H1 (cell line): ENCODE measurements around the gene MAPK8. TPM values are rescaled to one million over a fixed set of nuclear protein-coding genes. Genes with fewer than 3 reads are reported as not detected.

ENCODE experiments used
- CTCF ChIA-PET: fragments of 300-600 bp; sonication (Branson Sonifier 250); formaldehyde crosslinking; loops from one replicate; lab custom pipeline; 2021; ENCODE audit not compliant: partially characterized antibody; lab: Charles Lee
- POLR2A ChIA-PET: fragments of 300-600 bp; sonication (Branson Sonifier 250); formaldehyde crosslinking; loops from one replicate; lab custom pipeline; 2021; ENCODE audit warnings: inconsistent platforms; ENCODE audit not compliant: partially characterized antibody; lab: Charles Lee
- DNase-seq, 2 experiments: peaks; one replicate each; pipeline versions ENCODE4 v3.0.0 to v3.0.0-alpha.2; 2010 to 2022; ENCODE audit warnings: low spot score in 2 of 2, low read depth in 1 of 2, mixed read lengths in 1 of 2
- FAIRE-seq: peaks from 2 replicates; lab custom pipeline; 2011; peaks lifted over from hg19 to GRCh38; lab: Jason Lieb, UNC
- H2AFZ ChIP-seq: 2 replicates; pipeline ENCODE4 v1.8.1; 2012; ENCODE audit warnings: low read length, inconsistent platforms
- H2AK5ac ChIP-seq: 2 replicates; pipeline ENCODE4 v1.6.1; 2013; ENCODE audit warnings: low read depth, low read length
- H2BK120ac ChIP-seq: replicated peaks from 2 replicates; pipeline ENCODE3; 2013; ENCODE audit warnings: low read depth, low read length, inconsistent platforms
- H2BK12ac ChIP-seq: 2 replicates; pipeline ENCODE4 v1.6.1; 2013; ENCODE audit warnings: low read depth, low read length
- H2BK15ac ChIP-seq: 2 replicates; pipeline ENCODE4 v1.6.1; 2013; ENCODE audit warnings: low read length
- H2BK20ac ChIP-seq: 2 replicates; pipeline ENCODE4 v1.6.1; 2013; ENCODE audit warnings: low read length
- H2BK5ac ChIP-seq: 2 replicates; pipeline ENCODE4 v1.6.1; 2013; ENCODE audit warnings: low read depth, low read length
- H3K14ac ChIP-seq: 2 replicates; pipeline ENCODE4 v1.6.1; 2013; ENCODE audit warnings: inconsistent platforms; ENCODE audit not compliant: insufficient read length
- H3K18ac ChIP-seq: 2 replicates; pipeline ENCODE4 v1.6.1; 2013; ENCODE audit warnings: low read length; ENCODE audit errors: extremely low read depth
- H3K23ac ChIP-seq: 2 replicates; pipeline ENCODE4 v1.6.1; 2013; ENCODE audit warnings: inconsistent platforms; ENCODE audit not compliant: insufficient read length
- H3K23me2 ChIP-seq: 2 replicates; pipeline ENCODE4 v1.6.1; 2013; ENCODE audit warnings: low read depth, low read length
- H3K27ac ChIP-seq: 2 replicates; pipeline ENCODE4 v1.6.1; 2011; ENCODE audit warnings: low read depth, low read length, inconsistent platforms
- H3K27me3 ChIP-seq, 4 experiments: replicated peaks in 1 of 4; 1 replicate in 1 of 4; 2 replicates in 3 of 4; pipeline versions ENCODE4 v1.6.1 to v1.8.1; 2011 to 2013; ENCODE audit warnings: low read length in 3 of 4, mild to moderate bottlenecking in 3 of 4, inconsistent platforms in 2 of 4, mixed read lengths in 2 of 4, moderate library complexity in 1 of 4; ENCODE audit not compliant: control insufficient read depth in 3 of 4, insufficient read depth in 3 of 4; ENCODE audit errors: extremely low read depth in 1 of 4
- H3K36me3 ChIP-seq, 4 experiments: 2 replicates each; pipeline versions ENCODE4 v1.6.1 to v1.8.1; 2011 to 2013; ENCODE audit warnings: mild to moderate bottlenecking in 4 of 4, low read length in 3 of 4, moderate library complexity in 2 of 4, control low read depth in 1 of 4, inconsistent platforms in 1 of 4; ENCODE audit not compliant: insufficient read depth in 4 of 4, control insufficient read depth in 2 of 4
- H3K4ac ChIP-seq: replicated peaks from 2 replicates; pipeline ENCODE3; 2013; ENCODE audit warnings: low read length, low read depth, mixed read lengths, inconsistent platforms; ENCODE audit not compliant: insufficient read length
- H3K4me1 ChIP-seq, 4 experiments: replicated peaks in 1 of 4; 1 replicate in 1 of 4; 2 replicates in 3 of 4; pipeline versions ENCODE4 v1.6.1 to v1.8.1; 2011 to 2013; ENCODE audit warnings: low read length in 3 of 4, inconsistent platforms in 2 of 4, mixed read lengths in 1 of 4; ENCODE audit not compliant: insufficient read depth in 4 of 4, control insufficient read depth in 3 of 4
- H3K4me2 ChIP-seq, 2 experiments: 2 replicates each; pipeline versions ENCODE4 v1.6.1 to v1.8.1; 2011 to 2013; ENCODE audit warnings: low read depth in 2 of 2, low read length in 2 of 2, control low read depth in 1 of 2, inconsistent platforms in 1 of 2, mild to moderate bottlenecking in 1 of 2; ENCODE audit not compliant: insufficient read depth in 1 of 2
- H3K4me3 ChIP-seq, 4 experiments: fragments of 200-600, 300-600 bp in 1 of 4; sonication (generic), shearing (Covaris generic), sonication (Bioruptor Twin) in 1 of 4; 2 replicates each; pipeline versions ENCODE4 v1.5.1 to v1.8.1; 2011 to 2016; ENCODE audit warnings: low read length in 4 of 4, low read depth in 3 of 4, control low read depth in 2 of 4, inconsistent platforms in 2 of 4, mild to moderate bottlenecking in 2 of 4, mixed read lengths in 1 of 4, moderate library complexity in 1 of 4; ENCODE audit not compliant: insufficient read depth in 2 of 4; ENCODE audit errors: extremely low read depth in 1 of 4
- H3K56ac ChIP-seq: replicated peaks from 2 replicates; pipeline ENCODE3; 2013; ENCODE audit warnings: low read depth, mild to moderate bottlenecking, mixed read lengths, low read length, inconsistent platforms; ENCODE audit not compliant: insufficient read length
- H3K79me1 ChIP-seq: 2 replicates; pipeline ENCODE4 v1.6.1; 2013; ENCODE audit warnings: low read depth, low read length, control low read depth
- H3K79me2 ChIP-seq, 2 experiments: 2 replicates each; pipeline versions ENCODE4 v1.6.1 to v1.8.1; 2012 to 2013; ENCODE audit warnings: low read length in 2 of 2, mild to moderate bottlenecking in 2 of 2, inconsistent platforms in 1 of 2; ENCODE audit not compliant: insufficient read depth in 2 of 2, control insufficient read depth in 1 of 2
- H3K9ac ChIP-seq, 4 experiments: replicated peaks in 1 of 4; 1 replicate in 1 of 4; 2 replicates in 3 of 4; pipeline versions ENCODE4 v1.6.1 to v1.8.1; 2011 to 2013; ENCODE audit warnings: low read depth in 3 of 4, low read length in 3 of 4, control low read depth in 2 of 4, mild to moderate bottlenecking in 2 of 4, moderate library complexity in 2 of 4, inconsistent platforms in 1 of 4; ENCODE audit errors: extremely low read depth in 1 of 4
- H3K9me3 ChIP-seq, 2 experiments: 2 replicates each; pipeline versions ENCODE4 v1.6.1 to v1.8.1; 2012 to 2013; ENCODE audit warnings: mild to moderate bottlenecking in 2 of 2, moderate library complexity in 2 of 2, control low read depth in 1 of 2, inconsistent platforms in 1 of 2, low read depth in 1 of 2, low read length in 1 of 2, mixed read lengths in 1 of 2; ENCODE audit not compliant: insufficient read depth in 2 of 2
- H4K20me1 ChIP-seq, 2 experiments: replicated peaks in 1 of 2; 2 replicates each; pipeline versions ENCODE3 to v1.8.1; 2011 to 2013; ENCODE audit warnings: inconsistent platforms in 2 of 2, low read length in 2 of 2, mild to moderate bottlenecking in 1 of 2; ENCODE audit not compliant: insufficient read depth in 2 of 2, control insufficient read depth in 1 of 2
- H4K5ac ChIP-seq: 2 replicates; pipeline ENCODE4 v1.6.1; 2013; ENCODE audit warnings: low read length, low read depth, mixed read lengths, inconsistent platforms; ENCODE audit not compliant: insufficient read length
- H4K8ac ChIP-seq: 2 replicates; pipeline ENCODE4 v1.8.0; 2013; ENCODE audit warnings: mild to moderate bottlenecking, moderate library complexity, low read length, inconsistent platforms; ENCODE audit not compliant: insufficient read depth; ENCODE audit errors: extremely low read depth
- H4K91ac ChIP-seq: replicated peaks from 2 replicates; pipeline ENCODE3; 2013; ENCODE audit warnings: low read length, mixed read lengths, inconsistent platforms; ENCODE audit not compliant: insufficient read length
- BACH1 ChIP-seq: IDR thresholded peaks from 2 replicates; pipeline ENCODE4 v1.6.1; 2012; ENCODE audit warnings: low read length, improper control_type of control experiment
- RXRA ChIP-seq: IDR thresholded peaks from 2 replicates; pipeline ENCODE4 v1.6.1; 2011; ENCODE audit warnings: low read depth, mild to moderate bottlenecking, low read length, moderate library complexity; ENCODE audit not compliant: insufficient read depth
- SUZ12 ChIP-seq: fragments of 200-600 bp; sonication (generic); IDR thresholded peaks from 2 replicates; pipeline ENCODE4 v1.6.1; 2012; ENCODE audit warnings: mild to moderate bottlenecking, inconsistent platforms, low read length, moderate library complexity, mixed read lengths
- WGBS, 2 experiments: shearing (Covaris generic) in 1 of 2; methylation state at CpG; one replicate each; pipeline versions ENCODE4 v1.1.6 to v1.1.7; 2013 to 2015; ENCODE audit warnings: low lambda C conversion rate in 2 of 2, mixed read lengths in 2 of 2, inconsistent platforms in 1 of 2, low coverage in 1 of 2, missing lambda C conversion rate in 1 of 2; ENCODE audit not compliant: insufficient replicate concordance in 2 of 2, insufficient coverage in 1 of 2, insufficient read length in 1 of 2; ENCODE audit errors: extremely low coverage in 1 of 2, missing lambda C conversion rate in 1 of 2; 5-methylcytosine and 5-hydroxymethylcytosine counted together
- polyA plus RNA-seq, 7 experiments: library from polyadenylated mRNA; depleted of rRNA in 3 of 7; stranded (reverse) in 5 of 7; unstranded in 2 of 7; fragments of >200 nt in 5 of 7; fragments of 200-250 nt in 2 of 7; gene quantifications; 1 replicate in 5 of 7; 2 replicates in 1 of 7; 4 replicates in 1 of 7; pipeline versions ENCODE4 v1.2.1 to v1.2.3, GENCODE V29; 2011 to 2013; ENCODE audit warnings: missing spikeins in 2 of 7, mixed read lengths in 2 of 7
- total RNA-seq: library from RNA; stranded (reverse); fragmentation: NEBNext Ultra II Directional; extraction: Animal tissue kit (Norgen Biotek cat#: 25700); gene quantifications from 2 replicates; pipeline ENCODE4 v1.2.1, GENCODE V29; 2021

The MAPK8 gene
- total and polyA plus RNA-seq, 2 of the 8 experiments (the other 6 are each of a cell fraction or from before 2014, with no cell fraction given) = 23.3 to 71.3 TPM

GRCh38 chr10:48389846-48390557 lies 83.5 kb downstream of the MAPK8 start:
- Histone ChIP-seq H3K14ac (no peak overlapping the region), H3K27me3 (no peaks in the 10 kb centered on the region), H2BK15ac (no peak overlapping the region), H3K9me3 (no peaks in the 10 kb centered on the region), H3K79me2 (peaks cover 0 to 37% of the 10 kb centered on the region in 2 experiments; a peak in 2 of 4 replicates), H3K36me3 (no peaks in the 10 kb centered on the region), H3K56ac (no peak overlapping the region), H4K91ac (no peak overlapping the region), H3K4me3 (no peak overlapping the region), H3K4ac (no peak overlapping the region), H2AFZ (no peak overlapping the region), H3K23ac (no peak overlapping the region), H3K4me2 (no peak overlapping the region), H3K9ac (no peak overlapping the region), H3K23me2 (no peaks in the 10 kb centered on the region), H2BK12ac (no peak overlapping the region), H2BK20ac (no peak overlapping the region), H2AK5ac (no peak overlapping the region), H3K79me1 (no peaks in the 10 kb centered on the region; the same call in 1 of the 2 replicates), H4K20me1 (peaks cover 1 to 6% of the 10 kb centered on the region in 2 experiments), H2BK5ac (no peak overlapping the region), H3K27ac (no peak overlapping the region), H4K5ac (no peak overlapping the region), H3K18ac (no peak overlapping the region), H3K4me1 (peaks cover 0 to 5% (median 1%) of the 10 kb centered on the region in 4 experiments; a peak in 1 of 7 replicates), H4K8ac (no peak overlapping the region), H2BK120ac (no peak overlapping the region)
- TF ChIP-seq RXRA = no peak
- no peak for TF ChIP-seq SUZ12
- no peak for TF ChIP-seq BACH1
- 86% methylated on average over 2 of the region's 2 CpGs; no CpG with 5 or more reads in 1 of the 2 experiments for WGBS, 2 experiments
- ChIA-PET POLR2A (no interaction called here), CTCF (interaction anchor here (0.8 to 1.5 kb wide), 4 partner anchors 9 to 29 kb away, joined by 3 to 8 read pairs (median 4); no protein-coding TSS in a partner anchor)
- FAIRE-seq (no peak), DNase-seq (no peak)
